ENCODE results near the gene SYMPK.
A peak's percentile ranks its signal among the peaks of the same experiment; 100 is the strongest.

Gene SYMPK

GRCh38 chr19:45778010-45778661 lies 84.8 kb downstream of the SYMPK start:
- H4K20me1 ChIP-seq (ENCODE audit: control insufficient read depth, insufficient read depth, low read depth, low read length), result peaks cover 18% of the 10 kb centered on the region
- peaks cover 10% of the 10 kb centered on the region for H3F3A ChIP-seq (ENCODE audit: control insufficient read depth, insufficient read depth)
- H3K4me2 ChIP-seq (ENCODE audit: low read length), result no peak overlapping the region
- no peaks in the 10 kb centered on the region for H3K9me3 ChIP-seq (ENCODE audit: control insufficient read depth, insufficient read depth, low read length)
- no peaks in the 10 kb centered on the region for H3K27me3 ChIP-seq (ENCODE audit: control insufficient read depth, low read length)
- H3K4me1 ChIP-seq (ENCODE audit: control insufficient read depth, low read length), result peaks cover 25% of the 10 kb centered on the region
- no peak overlapping the region for H3K27ac ChIP-seq (ENCODE audit: low read depth, low read length)
- no peaks in the 10 kb centered on the region for H3K79me2 ChIP-seq (ENCODE audit: control insufficient read depth, low read length)
- no peak for TF ChIP-seq EZH2phosphoT487 (IDR thresholded peaks at IDR 0.05; ENCODE audit: borderline replicate concordance, low read length)
- peaks cover 21% of the 10 kb centered on the region; the same call in 1 of the 2 replicates for H3K36me3 ChIP-seq (ENCODE audit: control insufficient read depth, low read length)
- H3K4me3 ChIP-seq (ENCODE audit: low read length), result no peak overlapping the region
- H3K9me2 ChIP-seq (replicated peaks; ENCODE audit: control insufficient read depth, low read length), result no peaks in the 10 kb centered on the region

- Histone ChIP-seq H3F3A (ENCODE audit: control insufficient read depth, insufficient read depth) (peaks cover 10% of the 10 kb centered on the region), H3K9me2 (replicated peaks; ENCODE audit: control insufficient read depth, low read length) (no peaks in the 10 kb centered on the region), H4K20me1 (ENCODE audit: control insufficient read depth, insufficient read depth, low read depth, low read length) (peaks cover 18% of the 10 kb centered on the region), H3K4me3 (ENCODE audit: low read length) (no peak overlapping the region), H3K27ac (ENCODE audit: low read depth, low read length) (no peak overlapping the region), H3K9me3 (ENCODE audit: control insufficient read depth, insufficient read depth, low read length) (no peaks in the 10 kb centered on the region), H3K4me2 (ENCODE audit: low read length) (no peak overlapping the region), H3K4me1 (ENCODE audit: control insufficient read depth, low read length) (peaks cover 32% of the 10 kb centered on the region), H3K79me2 (ENCODE audit: control insufficient read depth, low read length) (no peaks in the 10 kb centered on the region), H3K36me3 (ENCODE audit: control insufficient read depth, low read length) (peaks cover 21% of the 10 kb centered on the region; the same call in 1 of the 2 replicates), H3K27me3 (ENCODE audit: control insufficient read depth, low read length) (no peaks in the 10 kb centered on the region)
- TF ChIP-seq EZH2phosphoT487 (IDR thresholded peaks at IDR 0.05; ENCODE audit: borderline replicate concordance, low read length), result no peak
- TF ChIP-seq CTCF (IDR thresholded peaks at IDR 0.05; ENCODE audit: low read depth, low read length, poor library complexity, severe bottlenecking), result no peak
These were observed 85.5 kb downstream of the SYMPK start for GRCh38 chr19:45777395-45777961.

GRCh38 chr19:45774765-45775164 lies 88.2 kb downstream of the SYMPK start:
- Histone ChIP-seq H3K27ac (ENCODE audit: low read depth, low read length) (no peak overlapping the region), H3K79me2 (ENCODE audit: control insufficient read depth, low read length) (no peaks in the 10 kb centered on the region), H3K9me3 (ENCODE audit: control insufficient read depth, insufficient read depth, low read length) (no peaks in the 10 kb centered on the region), H3K27me3 (ENCODE audit: control insufficient read depth, low read length) (no peaks in the 10 kb centered on the region), H3K36me3 (ENCODE audit: control insufficient read depth, low read length) (peaks cover 21% of the 10 kb centered on the region; the same call in 1 of the 2 replicates), H3K4me2 (ENCODE audit: low read length) (no peak overlapping the region), H4K20me1 (ENCODE audit: control insufficient read depth, insufficient read depth, low read depth, low read length) (peaks cover 6% of the 10 kb centered on the region), H3K9me2 (replicated peaks; ENCODE audit: control insufficient read depth, low read length) (no peaks in the 10 kb centered on the region), H3K4me3 (ENCODE audit: low read length) (no peak overlapping the region), H3K4me1 (ENCODE audit: control insufficient read depth, low read length) (peaks cover 40% of the 10 kb centered on the region), H3F3A (ENCODE audit: control insufficient read depth, insufficient read depth) (peaks cover 5% of the 10 kb centered on the region; the same call in 1 of the 2 replicates)
- TF ChIP-seq CTCF (IDR thresholded peaks at IDR 0.05; ENCODE audit: low read depth, low read length, poor library complexity, severe bottlenecking) (no peak), EZH2phosphoT487 (IDR thresholded peaks at IDR 0.05; ENCODE audit: borderline replicate concordance, low read length) (no peak)

- Histone ChIP-seq H3K4me2 (ENCODE audit: low read length) (peak overlapping the region; percentile 40), H3K27me3 (ENCODE audit: control insufficient read depth, low read length) (no peaks in the 10 kb centered on the region; the same call in 1 of the 2 replicates), H3K4me3 (ENCODE audit: low read length) (no peak overlapping the region), H3K79me2 (ENCODE audit: control insufficient read depth, low read length) (no peaks in the 10 kb centered on the region), H4K20me1 (ENCODE audit: control insufficient read depth, insufficient read depth, low read depth, low read length) (peaks cover 3% of the 10 kb centered on the region), H3F3A (ENCODE audit: control insufficient read depth, insufficient read depth) (peaks cover 5% of the 10 kb centered on the region; the same call in 1 of the 2 replicates), H3K36me3 (ENCODE audit: control insufficient read depth, low read length) (peaks cover 17% of the 10 kb centered on the region; the same call in 1 of the 2 replicates), H3K9me2 (replicated peaks; ENCODE audit: control insufficient read depth, low read length) (no peaks in the 10 kb centered on the region), H3K27ac (ENCODE audit: low read depth, low read length) (peak overlapping the region; percentile 30; the same call in 1 of the 2 replicates), H3K4me1 (ENCODE audit: control insufficient read depth, low read length) (peaks cover 33% of the 10 kb centered on the region), H3K9me3 (ENCODE audit: control insufficient read depth, insufficient read depth, low read length) (no peaks in the 10 kb centered on the region)
- TF ChIP-seq EZH2phosphoT487 (IDR thresholded peaks at IDR 0.05; ENCODE audit: borderline replicate concordance, low read length), result no peak
- TF ChIP-seq CTCF (IDR thresholded peaks at IDR 0.05; ENCODE audit: low read depth, low read length, poor library complexity, severe bottlenecking), result no peak
These were observed 89.6 kb downstream of the SYMPK start for GRCh38 chr19:45773384-45773783.

Measured in DOHH2 (cell line).